SK-N-SH treated with all-trans-retinoic acid at 6 μM for 48 hours (cell line): ENCODE data around the gene ZC3H7B.

ENCODE experiments used
- ATAC-seq: fragments of 200-7000 bp; cut with Tn5 transposase; 3 replicates; pipeline ENCODE4 v1.9.1; 2020; ENCODE audit warnings: mild to moderate bottlenecking, moderate library complexity
- CSDC2 ChIP-seq: fragments of 250-450 bp; sonication (Bioruptor Pico); IDR thresholded peaks from 2 replicates; pipeline ENCODE4 v1.5.0; 2020; ENCODE audit warnings: mild to moderate bottlenecking, moderate library complexity
- ESRRG ChIP-seq: fragments of 250-450 bp; sonication (Bioruptor Pico); IDR thresholded peaks from 2 replicates; pipeline ENCODE4 v1.6.1; 2021; ENCODE audit warnings: mild to moderate bottlenecking
- GLIS3 ChIP-seq: fragments of 250-450 bp; sonication (Bioruptor Pico); IDR thresholded peaks from 2 replicates; pipeline ENCODE4 v1.5.0; 2020; ENCODE audit warnings: mild to moderate bottlenecking, moderate library complexity
- ISL1 ChIP-seq: fragments of 250-450 bp; sonication (Bioruptor Pico); IDR thresholded peaks from 2 replicates; pipeline ENCODE4 v2.1.2; 2022; ENCODE audit warnings: mild to moderate bottlenecking, moderate library complexity
- RARB ChIP-seq: fragments of 250-450 bp; sonication (Bioruptor Pico); IDR thresholded peaks from 2 replicates; pipeline ENCODE4 v1.8.0; 2021; ENCODE audit warnings: mild to moderate bottlenecking, moderate library complexity
- SNAI2 ChIP-seq: fragments of 250-450 bp; sonication (Bioruptor Pico); IDR thresholded peaks from 2 replicates; pipeline ENCODE4 v1.5.0; 2020; ENCODE audit warnings: mild to moderate bottlenecking, moderate library complexity
- TCF4 ChIP-seq: fragments of 250-450 bp; sonication (Bioruptor Pico); IDR thresholded peaks from 2 replicates; pipeline ENCODE4 v1.8.0; 2021; ENCODE audit warnings: mild to moderate bottlenecking, moderate library complexity, borderline replicate concordance
- TOX ChIP-seq: fragments of 250-450 bp; sonication (Bioruptor Pico); IDR thresholded peaks from 2 replicates; pipeline ENCODE4 v1.8.0; 2021; ENCODE audit warnings: mild to moderate bottlenecking, moderate library complexity, borderline replicate concordance
- ZC3H10 ChIP-seq: fragments of 250-450 bp; sonication (Bioruptor Pico); IDR thresholded peaks from 2 replicates; pipeline ENCODE4 v1.5.1; 2021; ENCODE audit warnings: mild to moderate bottlenecking, moderate library complexity
- ZFP3 ChIP-seq: fragments of 250-450 bp; sonication (Bioruptor Pico); IDR thresholded peaks from 2 replicates; pipeline ENCODE4 v1.5.0; 2020; ENCODE audit warnings: mild to moderate bottlenecking, moderate library complexity
- ZFP30 ChIP-seq: fragments of 450-650 bp; formaldehyde crosslinking; IDR thresholded peaks from 2 replicates; pipeline ENCODE4 v1.5.0; 2022; ENCODE audit warnings: mild to moderate bottlenecking, moderate library complexity
- ZNF565 ChIP-seq: fragments of 450-650 bp; formaldehyde crosslinking; conservative IDR thresholded peaks from 2 replicates; pipeline ENCODE4 v1.5.0; 2020; ENCODE audit warnings: low read depth, mild to moderate bottlenecking, moderate library complexity
- ZNF70 ChIP-seq: fragments of 450-650 bp; formaldehyde crosslinking; IDR thresholded peaks from 2 replicates; pipeline ENCODE4 v1.5.0; 2020; ENCODE audit warnings: mild to moderate bottlenecking, moderate library complexity
- ZNF8 ChIP-seq: fragments of 450-650 bp; formaldehyde crosslinking; IDR thresholded peaks from 2 replicates; pipeline ENCODE4 v1.5.0; 2020; ENCODE audit warnings: mild to moderate bottlenecking, moderate library complexity
- TF ChIP-seq, protein P1 (sequence below): fragments of 250-450 bp; sonication (Bioruptor Pico); IDR thresholded peaks from 2 replicates; pipeline ENCODE4 v1.5.1; 2021; ENCODE audit warnings: mild to moderate bottlenecking, moderate library complexity
- TF ChIP-seq, protein P2 (sequence below): fragments of 250-450 bp; sonication (Bioruptor Pico); IDR thresholded peaks from 2 replicates; pipeline ENCODE4 v1.8.0; 2021; ENCODE audit warnings: low read depth, mild to moderate bottlenecking, moderate library complexity, borderline replicate concordance
- TF ChIP-seq, protein P3 (sequence below): fragments of 250-450 bp; sonication (Bioruptor Pico); IDR thresholded peaks from 2 replicates; pipeline ENCODE4 v1.8.0; 2020; ENCODE audit warnings: mild to moderate bottlenecking, moderate library complexity, borderline replicate concordance

Gene ZC3H7B

DNA sequence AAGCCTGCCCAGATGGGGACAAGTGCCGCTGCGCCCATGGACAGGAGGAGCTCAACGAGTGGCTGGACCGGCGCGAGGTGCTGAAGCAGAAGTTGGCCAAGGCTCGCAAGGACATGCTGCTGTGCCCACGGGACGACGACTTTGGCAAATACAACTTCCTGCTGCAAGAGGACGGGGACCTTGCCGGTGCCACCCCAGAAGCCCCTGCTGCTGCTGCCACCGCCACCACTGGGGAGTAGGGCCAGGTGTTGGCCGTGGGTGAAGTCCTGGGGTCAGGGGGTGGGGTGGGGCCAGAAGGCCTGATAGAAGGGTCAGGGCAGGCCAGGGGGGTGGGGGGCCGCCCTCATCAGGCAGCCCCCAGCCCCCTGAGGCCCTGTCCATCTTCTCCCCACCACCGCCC is 55.9 kb downstream of the ZC3H7B start:
- TF ChIP-seq, protein P1, sequence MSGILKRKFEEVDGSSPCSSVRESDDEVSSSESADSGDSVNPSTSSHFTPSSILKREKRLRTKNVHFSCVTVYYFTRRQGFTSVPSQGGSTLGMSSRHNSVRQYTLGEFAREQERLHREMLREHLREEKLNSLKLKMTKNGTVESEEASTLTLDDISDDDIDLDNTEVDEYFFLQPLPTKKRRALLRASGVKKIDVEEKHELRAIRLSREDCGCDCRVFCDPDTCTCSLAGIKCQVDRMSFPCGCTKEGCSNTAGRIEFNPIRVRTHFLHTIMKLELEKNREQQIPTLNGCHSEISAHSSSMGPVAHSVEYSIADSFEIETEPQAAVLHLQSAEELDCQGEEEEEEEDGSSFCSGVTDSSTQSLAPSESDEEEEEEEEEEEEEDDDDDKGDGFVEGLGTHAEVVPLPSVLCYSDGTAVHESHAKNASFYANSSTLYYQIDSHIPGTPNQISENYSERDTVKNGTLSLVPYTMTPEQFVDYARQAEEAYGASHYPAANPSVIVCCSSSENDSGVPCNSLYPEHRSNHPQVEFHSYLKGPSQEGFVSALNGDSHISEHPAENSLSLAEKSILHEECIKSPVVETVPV (CRISPR knock-in tag), result no peak
- no peak for TF ChIP-seq ZFP3 (CRISPR knock-in tag)
- TF ChIP-seq, protein P2, sequence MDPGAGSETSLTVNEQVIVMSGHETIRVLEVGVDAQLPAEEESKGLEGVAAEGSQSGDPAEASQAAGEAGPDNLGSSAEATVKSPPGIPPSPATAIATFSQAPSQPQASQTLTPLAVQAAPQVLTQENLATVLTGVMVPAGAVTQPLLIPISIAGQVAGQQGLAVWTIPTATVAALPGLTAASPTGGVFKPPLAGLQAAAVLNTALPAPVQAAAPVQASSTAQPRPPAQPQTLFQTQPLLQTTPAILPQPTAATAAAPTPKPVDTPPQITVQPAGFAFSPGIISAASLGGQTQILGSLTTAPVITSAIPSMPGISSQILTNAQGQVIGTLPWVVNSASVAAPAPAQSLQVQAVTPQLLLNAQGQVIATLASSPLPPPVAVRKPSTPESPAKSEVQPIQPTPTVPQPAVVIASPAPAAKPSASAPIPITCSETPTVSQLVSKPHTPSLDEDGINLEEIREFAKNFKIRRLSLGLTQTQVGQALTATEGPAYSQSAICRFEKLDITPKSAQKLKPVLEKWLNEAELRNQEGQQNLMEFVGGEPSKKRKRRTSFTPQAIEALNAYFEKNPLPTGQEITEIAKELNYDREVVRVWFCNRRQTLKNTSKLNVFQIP (CRISPR knock-in tag), result no peak
- no peak for ATAC-seq

DNA sequence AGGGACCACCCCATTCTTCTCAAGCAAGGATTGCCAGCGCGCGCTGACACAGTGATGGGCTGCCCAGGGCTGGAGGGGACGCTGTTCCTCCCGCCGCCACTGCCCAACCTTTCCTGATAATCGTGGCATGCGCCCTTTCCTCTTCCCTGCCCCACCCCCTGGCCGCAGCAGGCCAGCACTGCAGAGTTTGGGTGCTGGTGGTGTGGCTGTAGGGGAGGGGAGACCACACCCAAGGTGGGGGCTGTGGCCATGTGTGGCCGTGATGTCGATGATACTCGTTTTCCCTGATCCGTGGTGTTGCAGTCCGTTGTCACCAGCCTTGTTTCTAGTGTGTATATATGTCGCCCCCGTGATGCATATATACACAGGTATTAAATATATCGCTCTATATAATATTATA is 57.6 kb downstream of the ZC3H7B start:
- no peak for TF ChIP-seq ISL1
- no peak for ATAC-seq

DNA sequence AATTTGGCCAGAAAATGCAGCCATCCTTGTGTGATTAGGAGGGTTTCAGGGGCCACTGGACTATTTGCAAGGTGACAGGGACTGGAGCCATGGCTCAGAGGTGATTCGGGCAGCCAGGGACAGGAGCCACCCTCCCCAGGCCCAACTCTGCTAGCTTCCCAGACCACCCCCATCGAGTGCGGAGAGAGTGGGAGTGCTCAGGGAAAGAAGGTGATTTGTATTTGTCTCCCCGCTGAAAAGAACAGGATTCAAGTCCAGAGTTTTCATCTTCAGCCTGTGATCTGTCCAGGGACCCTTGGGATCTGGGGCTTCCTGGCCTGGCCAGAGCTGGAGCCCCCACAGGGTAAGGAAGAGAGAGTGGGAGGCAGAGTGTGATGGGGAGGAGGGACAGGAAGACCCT is 58.1 kb downstream of the ZC3H7B start:
- TF ChIP-seq ZNF8 (no peak), ZNF565 (no peak), TCF4 (CRISPR knock-in tag) (no peak), TOX (CRISPR knock-in tag) (no peak), ZNF70 (CRISPR knock-in tag) (no peak), ZC3H10 (CRISPR knock-in tag) (no peak), RARB (CRISPR knock-in tag) (no peak), ZFP3 (CRISPR knock-in tag) (no peak), GLIS3 (CRISPR knock-in tag) (no peak), SNAI2 (CRISPR knock-in tag) (no peak), CSDC2 (CRISPR knock-in tag) (no peak), ISL1 (no peak), ESRRG (CRISPR knock-in tag) (no peak)
- TF ChIP-seq, protein P3, sequence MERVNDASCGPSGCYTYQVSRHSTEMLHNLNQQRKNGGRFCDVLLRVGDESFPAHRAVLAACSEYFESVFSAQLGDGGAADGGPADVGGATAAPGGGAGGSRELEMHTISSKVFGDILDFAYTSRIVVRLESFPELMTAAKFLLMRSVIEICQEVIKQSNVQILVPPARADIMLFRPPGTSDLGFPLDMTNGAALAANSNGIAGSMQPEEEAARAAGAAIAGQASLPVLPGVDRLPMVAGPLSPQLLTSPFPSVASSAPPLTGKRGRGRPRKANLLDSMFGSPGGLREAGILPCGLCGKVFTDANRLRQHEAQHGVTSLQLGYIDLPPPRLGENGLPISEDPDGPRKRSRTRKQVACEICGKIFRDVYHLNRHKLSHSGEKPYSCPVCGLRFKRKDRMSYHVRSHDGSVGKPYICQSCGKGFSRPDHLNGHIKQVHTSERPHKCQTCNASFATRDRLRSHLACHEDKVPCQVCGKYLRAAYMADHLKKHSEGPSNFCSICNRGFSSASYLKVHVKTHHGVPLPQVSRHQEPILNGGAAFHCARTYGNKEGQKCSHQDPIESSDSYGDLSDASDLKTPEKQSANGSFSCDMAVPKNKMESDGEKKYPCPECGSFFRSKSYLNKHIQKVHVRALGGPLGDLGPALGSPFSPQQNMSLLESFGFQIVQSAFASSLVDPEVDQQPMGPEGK (CRISPR knock-in tag), result no peak
- TF ChIP-seq, protein P2 (CRISPR knock-in tag), result no peak
- no peak for ATAC-seq

DNA sequence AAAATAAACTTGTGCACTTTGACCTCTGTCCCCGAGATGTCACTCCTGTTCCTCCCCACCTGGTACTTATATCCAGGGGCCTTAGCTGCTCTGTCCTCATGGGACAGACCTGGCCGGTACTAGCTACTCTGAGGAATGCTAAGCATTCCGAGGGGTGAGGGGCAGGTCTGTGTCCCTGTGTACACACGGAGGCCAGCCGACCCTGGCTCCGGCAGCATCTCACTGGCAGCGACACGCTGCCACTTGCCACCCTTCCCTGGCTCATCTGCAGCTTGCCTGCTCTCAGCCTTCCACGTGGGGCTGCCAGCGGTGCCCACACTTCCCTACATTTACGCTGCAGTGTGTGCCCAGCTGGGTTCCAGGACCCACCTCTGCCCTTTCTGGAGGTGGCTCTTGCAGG is 58.8 kb downstream of the ZC3H7B start:
- ATAC-seq, result no peak

More for the DNA sequence above, 58.8 kb downstream of the ZC3H7B start:
- TF ChIP-seq ZNF8, result no peak
- TF ChIP-seq ZFP30 (CRISPR knock-in tag), result no peak
- TF ChIP-seq TOX (CRISPR knock-in tag), result no peak
- TF ChIP-seq ZNF70 (CRISPR knock-in tag), result no peak
- TF ChIP-seq SNAI2 (CRISPR knock-in tag), result no peak
- TF ChIP-seq, protein P1 (CRISPR knock-in tag), result no peak
- TF ChIP-seq RARB (CRISPR knock-in tag), result no peak
- TF ChIP-seq TCF4 (CRISPR knock-in tag), result no peak
- no peak for TF ChIP-seq ZNF565
- TF ChIP-seq GLIS3 (CRISPR knock-in tag), result no peak
- no peak for TF ChIP-seq ZC3H10 (CRISPR knock-in tag)
- TF ChIP-seq, protein P3 (CRISPR knock-in tag), result no peak
- no peak for TF ChIP-seq ZFP3 (CRISPR knock-in tag)
